Endothelial cell of umbilical vein (primary cell): ENCODE data around the gene SEMG2. TPM values are rescaled to one million over a fixed set of nuclear protein-coding genes. Genes with fewer than 3 reads are reported as not detected.

Experiments used
- BruUV-seq: library from RNA; stranded (reverse); fragments of 400-500 nt; replicated peaks from 2 replicates; lab custom pipeline; 2021; lab: Mats Ljungman, UMichigan
- CTCF ChIA-PET: fragments of 300-600, 350-600 bp; sonication (Branson Sonifier 250); formaldehyde crosslinking; loops from one replicate; lab custom pipeline; 2021; ENCODE audit warnings: antibody characterized with exemption, inconsistent platforms; lab: Charles Lee
- POLR2A ChIA-PET: fragments of 300-600, 350-600 bp; sonication (Branson Sonifier 250); formaldehyde crosslinking; loops from one replicate; lab custom pipeline; 2021; ENCODE audit warnings: antibody characterized with exemption, inconsistent platforms; lab: Charles Lee
- DNase-seq: peaks from one replicate; pipeline ENCODE4 v3.0.0-alpha.2; 2011; ENCODE audit warnings: low read depth, low spot score
- FAIRE-seq: peaks from 2 replicates; lab custom pipeline; 2011; peaks lifted over from hg19 to GRCh38; lab: Jason Lieb, UNC
- H2AFZ ChIP-seq: 2 replicates; pipeline ENCODE4 v1.6.0; 2012; ENCODE audit warnings: low read depth, low read length, control low read depth, inconsistent platforms
- H3K27ac ChIP-seq: 2 replicates; pipeline ENCODE4 v1.5.1; 2011; ENCODE audit warnings: low read depth, mild to moderate bottlenecking, control low read depth, low read length, moderate library complexity; ENCODE audit not compliant: insufficient read depth
- H3K27me3 ChIP-seq, 2 experiments: 2 replicates each; pipeline versions ENCODE4 v1.6.0 to v1.6.1; 2011; ENCODE audit warnings: low read length in 2 of 2, mixed read lengths in 1 of 2; ENCODE audit not compliant: control insufficient read depth in 2 of 2, insufficient read depth in 2 of 2
- H3K36me3 ChIP-seq, 2 experiments: 2 replicates in 1 of 2; 3 replicates in 1 of 2; pipeline ENCODE4 v1.5.1; 2011; ENCODE audit warnings: low read length in 2 of 2, mild to moderate bottlenecking in 1 of 2, moderate library complexity in 1 of 2; ENCODE audit not compliant: control insufficient read depth in 2 of 2, insufficient read depth in 2 of 2; ENCODE audit errors: extremely low read depth in 1 of 2
- H3K4me1 ChIP-seq: 3 replicates; pipeline ENCODE4 v1.5.1; 2011; ENCODE audit warnings: mild to moderate bottlenecking, low read length; ENCODE audit not compliant: control insufficient read depth, insufficient read depth; ENCODE audit errors: extremely low read depth
- H3K4me2 ChIP-seq: 2 replicates; pipeline ENCODE4 v1.6.1; 2011; ENCODE audit warnings: low read length, control low read depth, mixed read lengths; ENCODE audit not compliant: insufficient read depth
- H3K4me3 ChIP-seq, 3 experiments: fragments of 200-600 bp in 1 of 3; sonication (generic), shearing (Covaris generic) in 1 of 3; replicated peaks in 1 of 3; 2 replicates each; pipeline ENCODE4 v1.5.1; 2011 to 2016; ENCODE audit warnings: control low read depth in 3 of 3, low read length in 3 of 3, mild to moderate bottlenecking in 2 of 3, inconsistent platforms in 1 of 3, low read depth in 1 of 3, moderate library complexity in 1 of 3; ENCODE audit not compliant: insufficient read depth in 1 of 3
- H3K79me2 ChIP-seq: 2 replicates; pipeline ENCODE4 v1.6.0; 2012; ENCODE audit warnings: low read length, inconsistent platforms; ENCODE audit not compliant: control insufficient read depth, insufficient read depth
- H3K9ac ChIP-seq: replicated peaks from 2 replicates; pipeline ENCODE3; 2011; ENCODE audit warnings: low read length, control low read depth; ENCODE audit not compliant: insufficient read depth; ENCODE audit errors: extremely low read depth
- H3K9me1 ChIP-seq: replicated peaks from 3 replicates; pipeline ENCODE4 v1.6.0; 2011; ENCODE audit warnings: mild to moderate bottlenecking, low read length; ENCODE audit not compliant: control insufficient read depth, insufficient read depth; ENCODE audit errors: extremely low read depth
- H3K9me3 ChIP-seq: replicated peaks from 2 replicates; pipeline ENCODE4 v1.5.1; 2012; ENCODE audit warnings: low read length, inconsistent platforms; ENCODE audit not compliant: control insufficient read depth, insufficient read depth
- H4K20me1 ChIP-seq: replicated peaks from 2 replicates; pipeline ENCODE3; 2011; ENCODE audit warnings: mild to moderate bottlenecking, low read length; ENCODE audit not compliant: control insufficient read depth, insufficient read depth; ENCODE audit errors: extremely low read depth
- CTCF ChIP-seq, 2 donors: IDR thresholded peaks; 1 replicate in 1 of 2; 2 replicates in 1 of 2; pipeline ENCODE4 v1.5.1; 2011; ENCODE audit warnings: low read length in 2 of 2, mild to moderate bottlenecking in 2 of 2, moderate library complexity in 2 of 2, control low read depth in 1 of 2, inconsistent platforms in 1 of 2, low read depth in 1 of 2; ENCODE audit not compliant: insufficient read depth in 1 of 2; ENCODE audit errors: extremely low read depth in 1 of 2
- EZH2 ChIP-seq: IDR thresholded peaks from 2 replicates; pipeline ENCODE4 v1.6.1; 2012; ENCODE audit warnings: borderline replicate concordance, low read depth, mild to moderate bottlenecking, moderate library complexity, low read length, inconsistent platforms; ENCODE audit not compliant: severe bottlenecking
- FOS ChIP-seq: IDR thresholded peaks from 2 replicates; pipeline ENCODE4 v1.6.1; 2011; ENCODE audit warnings: mild to moderate bottlenecking, low read length, moderate library complexity, borderline replicate concordance; ENCODE audit not compliant: insufficient read depth
- GATA2 ChIP-seq: IDR thresholded peaks from 2 replicates; pipeline ENCODE4 v1.7.0; 2011; ENCODE audit warnings: low read depth, mild to moderate bottlenecking, moderate library complexity, mixed read lengths, low read length; ENCODE audit not compliant: insufficient read length, insufficient read depth
- JUN ChIP-seq: IDR thresholded peaks from 2 replicates; pipeline ENCODE4 v1.6.1; 2011; ENCODE audit warnings: borderline replicate concordance, low read depth; ENCODE audit not compliant: insufficient read length, insufficient read depth
- MAX ChIP-seq: IDR thresholded peaks from 2 replicates; pipeline ENCODE4 v1.6.1; 2011; ENCODE audit not compliant: insufficient read depth, insufficient read length
- MYC ChIP-seq: IDR thresholded peaks from one replicate; pipeline ENCODE4 v1.6.1; 2011; ENCODE audit warnings: mild to moderate bottlenecking, low read depth, low read length
- POLR2A ChIP-seq: IDR thresholded peaks from 2 replicates; pipeline ENCODE4 v1.6.1; 2012; ENCODE audit warnings: low read depth, mild to moderate bottlenecking, control low read depth, low read length
- POLR2AphosphoS5 ChIP-seq: IDR thresholded peaks from 2 replicates; pipeline ENCODE4 v1.6.1; 2012; ENCODE audit warnings: low read depth, mild to moderate bottlenecking, control low read depth, low read length, moderate library complexity; ENCODE audit not compliant: insufficient read depth
- dilution Hi-C: fragments of 300-500 bp; cut with MboI; formaldehyde crosslinking; loops from one replicate; pipeline ENCODE4 v1.15.0; 2019; ENCODE audit warnings: low sequenced_read_pairs; ENCODE audit not compliant: extremely low pct_ligation_motif_present
- intact Hi-C: fragments of 100-400 bp; cut with micrococcal nuclease; formaldehyde crosslinking; loops from one replicate; pipeline ENCODE4 v1.10.0; 2022
- polyA plus RNA-seq, 4 experiments: library from polyadenylated mRNA; depleted of rRNA in 3 of 4; stranded (reverse) in 3 of 4; unstranded in 1 of 4; fragments of >200 nt; gene quantifications; 2 replicates each; pipeline versions ENCODE4 v1.2.1 to v1.2.3, GENCODE V29; 2011 to 2012; ENCODE audit warnings: missing spikeins in 1 of 4
- total RNA-seq: library from RNA; stranded (reverse); gene quantifications from 2 replicates; pipeline ENCODE4 v1.2.3, GENCODE V29; 2021

The SEMG2 gene
- total and polyA plus RNA-seq, 2 donors (not counting 3 experiments of a cell fraction or from before 2014, with no cell fraction given): not detected

GRCh38 chr20:45181639-45182038 lies 39.5 kb upstream of the SEMG2 start:
- no TSS peak for BruUV-seq
- DNase-seq: no peak
- H3K4me2 ChIP-seq: no peak overlapping the region
- no peak overlapping the region for H2AFZ ChIP-seq
- H3K9me3 ChIP-seq: no peaks in the 10 kb centered on the region
- ChIA-PET CTCF (interaction anchor here (0.7 kb wide), 1 partner anchor 11 kb away, joined by 3 read pairs; no protein-coding TSS in a partner anchor), POLR2A (no interaction called here)
- H4K20me1 ChIP-seq: no peaks in the 10 kb centered on the region
- H3K27me3 ChIP-seq: peaks cover 0 to 2% of the 10 kb centered on the region in 2 experiments
- no peak overlapping the region for H3K9ac ChIP-seq
- no peaks in the 10 kb centered on the region for H3K36me3 ChIP-seq
- no peak overlapping the region for H3K27ac ChIP-seq
- no peaks in the 10 kb centered on the region for H3K4me1 ChIP-seq
- no peak for FAIRE-seq
- dilution Hi-C loops: no loop called here
- intact Hi-C loops: no loop called here
- H3K4me3 ChIP-seq: no peak overlapping the region
- TF ChIP-seq POLR2AphosphoS5: no peak
- no peak for TF ChIP-seq FOS
- TF ChIP-seq EZH2: no peak
- TF ChIP-seq CTCF (IDR thresholded peaks at IDR 0.05; ENCODE audit: extremely low read depth in 1 of 2, insufficient read depth in 1 of 2, low read depth in 1 of 2, low read length in 2 of 2): no peak
- TF ChIP-seq POLR2A: no peak
- no peak for TF ChIP-seq MAX
- TF ChIP-seq MYC: no peak
- no peak for TF ChIP-seq JUN
- TF ChIP-seq GATA2: no peak
- H3K79me2 ChIP-seq: no peaks in the 10 kb centered on the region
- no peaks in the 10 kb centered on the region for H3K9me1 ChIP-seq
